ENCODE results near the gene ARHGEF19. TPM values are rescaled to one million over a fixed set of nuclear protein-coding genes. Genes with fewer than 3 reads are reported as not detected.
"Not testable (repeated sequence)": the region's sequence is repeated elsewhere in the genome, so short reads cannot be mapped to it uniquely, and the experiment has no call there.

The ARHGEF19 gene
- total and polyA plus RNA-seq, 11 donors, result 0.97 to 3.8 (median 2.3) TPM

GRCh38 chr1:16217061-16217785 is 4.8 kb upstream of the ARHGEF19 start:
- intact Hi-C loops (cut with DNase I), result loop anchor here in 3 of 10 donors (1.0 to 10.0 kb wide), 3 partner anchors 11 to 138 kb away; partner anchors contain the start of genes CPLANE2 (in 2 of the 3) and FBXO42 (in 1 of the 3)
- 1 to 2% (median 2%) methylated on average over 37 to 46 of the region's 46 CpGs for WGBS, 4 donors
- H3K9me3 ChIP-seq, result no peaks in the 10 kb centered on the region
- H3K4me3 ChIP-seq, result peak overlapping the region; percentile 40 to 77 (median 56)
- TF ChIP-seq POLR2A (IDR thresholded peaks at IDR 0.05) (peak in 1 of 2 donors; percentile 38), CTCF (IDR thresholded peaks at IDR 0.05) (no peak)
- H3K36me3 ChIP-seq, result no peaks in the 10 kb centered on the region
- DNase-seq, result peak; percentile 99 to 100 (median 99)
- H3K27ac ChIP-seq, result peak overlapping the region in 10 of 12 donors; percentile 49 to 79 (median 61)
- H3K4me1 ChIP-seq, result peaks cover 0 to 25% (median 13%) of the 10 kb centered on the region in 12 donors
- peak; percentile 97 to 99 (median 98) for ATAC-seq
- H3K27me3 ChIP-seq, result no peaks in the 10 kb centered on the region

GRCh38 chr1:16215882-16216753 is 3.7 kb upstream of the ARHGEF19 start:
- TF ChIP-seq CTCF (IDR thresholded peaks at IDR 0.05) (no peak), POLR2A (IDR thresholded peaks at IDR 0.05) (no peak)
- Histone ChIP-seq H3K4me1 (peaks cover 0 to 25% (median 13%) of the 10 kb centered on the region in 12 donors), H3K27ac (peak overlapping the region in 4 of 12 donors; percentile 58 to 79 (median 62)), H3K36me3 (no peaks in the 10 kb centered on the region), H3K9me3 (no peaks in the 10 kb centered on the region), H3K4me3 (peak overlapping the region; percentile 11 to 77 (median 56)), H3K27me3 (no peaks in the 10 kb centered on the region)
- DNase-seq (peak; percentile 80 to 93 (median 86)), ATAC-seq (peak; percentile 17 to 76 (median 64))
- WGBS, 4 donors, result 12 to 24% (median 21%) methylated on average over 30 to 33 of the region's 33 CpGs
- intact Hi-C loops (cut with DNase I), result loop anchor here in 3 of 10 donors (2.0 to 10.0 kb wide), 2 partner anchors 21 to 139 kb away; partner anchors contain the start of genes CPLANE2 (in 2 of the 3) and FBXO42 (in 1 of the 3)

- not testable (repeated sequence) for H3K36me3 ChIP-seq, DNase-seq, H3K9me3 ChIP-seq, H3K4me3 ChIP-seq, H3K27me3 ChIP-seq, ATAC-seq, H3K27ac ChIP-seq
- WGBS, 4 donors, result 94 to 98% (median 97%) methylated on average over 14 of the region's 14 CpGs
- intact Hi-C loops (cut with DNase I), result loop anchor here in 1 of 10 donors (10.0 kb wide), 1 partner anchor 140 kb away; the partner anchor contains the start of gene FBXO42
- H3K4me1 ChIP-seq, result peaks cover 0 to 25% (median 13%) of the 10 kb centered on the region in 12 donors
These were observed 2.8 kb upstream of the ARHGEF19 start for GRCh38 chr1:16215240-16215639.

- not testable (repeated sequence) for H3K9me3 ChIP-seq, H3K27me3 ChIP-seq, DNase-seq, H3K27ac ChIP-seq, H3K36me3 ChIP-seq, H3K4me3 ChIP-seq, ATAC-seq
- H3K4me1 ChIP-seq, result peaks cover 0 to 22% (median 13%) of the 10 kb centered on the region in 12 donors
- intact Hi-C loops (cut with DNase I), result loop anchor here in 1 of 10 donors (10.0 kb wide), 1 partner anchor 141 kb away; the partner anchor contains the start of gene FBXO42
- WGBS, 4 donors, result 93 to 96% (median 95%) methylated on average over 3 of the region's 3 CpGs
These were observed 1.1 kb upstream of the ARHGEF19 start for GRCh38 chr1:16213544-16213943.

Data from heart left ventricle (tissue), 16 donors.